GM19240 (cell line): ENCODE results near the gene TTC33.
"Not testable (repeated sequence)": the region's sequence is repeated elsewhere in the genome, so short reads cannot be mapped to it uniquely, and the experiment has no call there.

ENCODE experiments used
- DNase-seq: peaks from one replicate; pipeline ENCODE4 v3.0.0; 2011; ENCODE audit warnings: low spot score; ENCODE audit not compliant: insufficient read length

TTC33 gene

GRCh38 chr5:40572937-40573336 lies 182.8 kb downstream of the TTC33 start:
- DNase-seq: no peak

GRCh38 chr5:40572391-40572790 lies 183.4 kb downstream of the TTC33 start:
- no peak for DNase-seq

- no peak for DNase-seq
Observed at GRCh38 chr5:40571729-40572128, 184.0 kb downstream of the TTC33 start.

- no peak for DNase-seq
Observed at GRCh38 chr5:40570408-40571129, 185.2 kb downstream of the TTC33 start.

- no peak for DNase-seq
Observed at GRCh38 chr5:40569546-40570270, 186.1 kb downstream of the TTC33 start.

- DNase-seq: no peak
Observed at GRCh38 chr5:40568548-40568947, 187.2 kb downstream of the TTC33 start.

GRCh38 chr5:40563173-40563572 lies 192.6 kb downstream of the TTC33 start:
- DNase-seq: not testable (repeated sequence)

GRCh38 chr5:40560474-40561110 lies 195.2 kb downstream of the TTC33 start:
- DNase-seq: no peak

GRCh38 chr5:40559306-40559705 lies 196.5 kb downstream of the TTC33 start:
- no peak for DNase-seq

- no peak for DNase-seq
Observed at GRCh38 chr5:40557501-40557900, 198.3 kb downstream of the TTC33 start.

GRCh38 chr5:40556811-40557210 lies 198.9 kb downstream of the TTC33 start:
- no peak for DNase-seq

GRCh38 chr5:40555886-40556285 lies 199.9 kb downstream of the TTC33 start:
- DNase-seq: no peak

GRCh38 chr5:40554813-40555212 lies 200.9 kb downstream of the TTC33 start:
- no peak for DNase-seq

- no peak for DNase-seq
Observed at GRCh38 chr5:40554054-40554453, 201.7 kb downstream of the TTC33 start.

GRCh38 chr5:40552981-40553380 lies 202.8 kb downstream of the TTC33 start:
- DNase-seq: no peak

- DNase-seq: no peak
Observed at GRCh38 chr5:40551496-40552491, 204.0 kb downstream of the TTC33 start.

GRCh38 chr5:40550481-40550880 lies 205.3 kb downstream of the TTC33 start:
- no peak for DNase-seq

GRCh38 chr5:40549616-40550015 lies 206.1 kb downstream of the TTC33 start:
- no peak for DNase-seq

GRCh38 chr5:40547994-40548575 lies 207.7 kb downstream of the TTC33 start:
- DNase-seq: no peak

- no peak for DNase-seq
Observed at GRCh38 chr5:40547557-40547956, 208.2 kb downstream of the TTC33 start.

GRCh38 chr5:40540301-40540700 lies 215.5 kb downstream of the TTC33 start:
- DNase-seq: no peak
